Panc1 (cell line): ENCODE measurements around the gene PHTF2. TPM values are rescaled to one million over a fixed set of nuclear protein-coding genes. Genes with fewer than 3 reads are reported as not detected.
A peak's percentile ranks its signal among the peaks of the same experiment; 100 is the strongest.

Experiments
- ATAC-seq: fragments of 200-7000 bp; cut with Tn5 transposase; 2 replicates; pipeline ENCODE4 v1.9.1; 2020; ENCODE audit warnings: mild to moderate bottlenecking, moderate library complexity
- Bru-seq: library from RNA; stranded (reverse); fragments of 400-500 nt; gene quantifications from one replicate; lab custom pipeline; 2021; lab: Mats Ljungman, UMichigan
- BruChase-seq, 2 experiments: library from RNA; stranded (reverse); fragments of 400-500 nt; gene quantifications; one replicate each; lab custom pipeline; 2021; lab: Mats Ljungman, UMichigan
- BruUV-seq: library from RNA; stranded (reverse); fragments of 400-500 nt; replicated peaks from 2 replicates; lab custom pipeline; 2021; lab: Mats Ljungman, UMichigan
- CTCF ChIA-PET: fragments of 300-600 bp; sonication (Branson Sonifier 250); formaldehyde crosslinking; loops from one replicate; lab custom pipeline; 2022; ENCODE audit warnings: antibody characterized with exemption; lab: Charles Lee
- POLR2A ChIA-PET: fragments of 300-600 bp; sonication (Branson Sonifier 250); formaldehyde crosslinking; loops from one replicate; lab custom pipeline; 2022; ENCODE audit warnings: antibody characterized with exemption; lab: Charles Lee
- DNase-seq: peaks from one replicate; pipeline ENCODE4 v3.0.0-alpha.2; 2010; ENCODE audit warnings: low read depth, low spot score
- H3K27ac ChIP-seq: 2 replicates; pipeline ENCODE4 v1.5.1; 2011; ENCODE audit warnings: mild to moderate bottlenecking, low read length, inconsistent platforms
- H3K27me3 ChIP-seq: fragments of 200-500 bp; sonication (Bioruptor generic); 2 replicates; pipeline ENCODE4 v1.6.0; 2014; ENCODE audit warnings: low read length, inconsistent platforms; ENCODE audit not compliant: control insufficient read depth, insufficient read depth
- H3K36me3 ChIP-seq: fragments of 200-500 bp; sonication (Bioruptor generic); 2 replicates; pipeline ENCODE4 v1.5.1; 2014; ENCODE audit warnings: inconsistent platforms, mild to moderate bottlenecking, low read length, moderate library complexity; ENCODE audit not compliant: control insufficient read depth, insufficient read depth
- H3K4me1 ChIP-seq: 2 replicates; pipeline ENCODE4 v1.5.1; 2011; ENCODE audit warnings: inconsistent platforms, mild to moderate bottlenecking, low read length, moderate library complexity; ENCODE audit not compliant: control insufficient read depth, insufficient read depth
- H3K4me3 ChIP-seq, 2 experiments: 2 replicates each; pipeline ENCODE4 v1.5.1; 2011 to 2012; ENCODE audit warnings: low read depth in 2 of 2, low read length in 2 of 2, mild to moderate bottlenecking in 2 of 2, inconsistent platforms in 1 of 2, moderate library complexity in 1 of 2
- H3K9me3 ChIP-seq: fragments of 200-500 bp; sonication (Bioruptor generic); 2 replicates; pipeline ENCODE4 v1.5.1; 2014; ENCODE audit warnings: low read depth, mild to moderate bottlenecking, inconsistent platforms, low read length, moderate library complexity; ENCODE audit not compliant: control insufficient read depth, insufficient read depth
- POLR2AphosphoS5 ChIP-seq: IDR thresholded peaks from 2 replicates; pipeline ENCODE4 v1.6.1; 2012; ENCODE audit warnings: mild to moderate bottlenecking, low read depth, low read length, moderate library complexity
- SIN3A ChIP-seq: IDR thresholded peaks from 2 replicates; pipeline ENCODE4 v1.6.1; 2012; ENCODE audit warnings: low read depth, mild to moderate bottlenecking, low read length, moderate library complexity, borderline replicate concordance; ENCODE audit not compliant: insufficient read depth
- TCF7L2 ChIP-seq: IDR thresholded peaks from 2 replicates; pipeline ENCODE4 v1.6.1; 2011; ENCODE audit warnings: mild to moderate bottlenecking, low read depth, low read length, inconsistent platforms
- in situ Hi-C: cut with HindIII; loops from 2 replicates; pipeline ENCODE4 v1.10.0; 2016; ENCODE audit warnings: low sequenced_read_pairs, low pct_unique_long_range_greater_than_20kb
- intact Hi-C: fragments of 100-400 bp; cut with micrococcal nuclease; formaldehyde crosslinking; loops from one replicate; pipeline ENCODE4 v1.10.0; 2022; ENCODE audit not compliant: unreplicated experiment
- long read RNA-seq: library from polyadenylated mRNA; unstranded; transcript quantifications from one replicate; pipeline ENCODE4 v2.0.0, GENCODE V29; 2021; ENCODE audit not compliant: unreplicated experiment
- polyA plus RNA-seq: library from polyadenylated mRNA; unstranded; fragments of >200 nt; gene quantifications from one replicate; pipeline ENCODE4 v1.2.1, GENCODE V29; 2012; ENCODE audit warnings: missing spikeins; ENCODE audit not compliant: insufficient read length
- total RNA-seq: library from RNA; stranded (reverse); gene quantifications from one replicate; pipeline ENCODE4 v1.2.1, GENCODE V29; 2021; ENCODE audit not compliant: unreplicated experiment
- TF ChIP-seq, protein P1 (sequence below): fragments of 450-650 bp; IDR thresholded peaks from 2 replicates; pipeline ENCODE4 v1.5.1; 2017; ENCODE audit warnings: mild to moderate bottlenecking
- TF ChIP-seq, protein P2 (sequence below), 2 experiments: IDR thresholded peaks; 2 replicates each; pipeline ENCODE4 v1.6.1; 2011 to 2012; ENCODE audit warnings: low read depth in 2 of 2, control low read depth in 1 of 2, low read length in 1 of 2, mild to moderate bottlenecking in 1 of 2, moderate library complexity in 1 of 2; ENCODE audit not compliant: insufficient read depth in 1 of 2

PHTF2 gene
- total RNA-seq (61.5 TPM), Bru-seq, nascent RNA (percentile 86 among the genes with signal in this experiment), BruChase-seq, experiment 1, labeled RNA remaining after a 2-hour chase (percentile 83 among the genes with signal in this experiment), BruChase-seq, experiment 2, labeled RNA remaining after a 6-hour chase (percentile 85 among the genes with signal in this experiment)
- polyA plus RNA-seq = 21.6 TPM
- long read RNA-seq, full-length matches to known transcripts = 58 of 101 reads
- long read RNA-seq, partial matches to known transcripts = 16 of 101 reads
- long read RNA-seq, other reads (novel, unspliced or antisense) = 27 of 101 reads

DNA sequence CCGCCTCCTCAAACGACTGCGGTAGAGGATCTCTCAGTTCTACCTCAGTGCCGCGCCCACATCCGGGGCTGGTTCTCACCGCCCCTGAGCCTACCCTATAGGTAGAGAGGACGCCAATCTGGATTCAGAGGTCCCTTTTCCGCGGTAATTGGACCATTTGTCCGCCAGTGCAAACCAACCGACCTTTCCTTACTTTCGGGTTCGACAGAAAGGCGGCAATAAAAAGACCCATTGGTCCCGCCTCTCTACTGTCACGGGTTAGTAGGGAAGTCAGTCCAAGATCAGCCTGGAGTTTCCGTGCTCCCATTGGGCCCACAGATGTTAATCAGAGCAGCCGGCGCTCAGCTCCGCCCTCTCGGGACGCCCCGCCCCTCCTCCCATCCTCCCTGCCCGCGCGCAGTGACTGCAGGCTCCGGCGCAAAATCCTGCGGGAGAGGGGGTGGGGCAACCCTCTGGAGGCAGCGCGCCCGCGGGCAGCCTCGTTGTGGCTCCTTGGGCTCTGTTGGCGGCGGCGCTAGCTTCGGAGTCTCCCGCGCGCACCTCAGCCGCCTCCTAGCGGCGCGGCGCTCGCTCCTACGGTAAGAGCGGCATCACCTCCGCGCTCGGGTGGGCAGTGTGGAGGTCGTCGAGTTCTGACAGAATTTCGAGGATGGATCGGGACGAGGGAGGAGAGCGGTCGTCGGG, at the start of gene PHTF2, which contains the start of gene TMEM60:
Gene PHTF2, plus strand, starts transcription at position 380 of the 684 bp plus-strand sequence.
Gene TMEM60, minus strand, starts transcription at position 41 of the 684 bp plus-strand sequence. CDS start 4,061 bp downstream, outside the sequence.
- H3K4me1 ChIP-seq = peaks cover 26% of the 10 kb centered on the region
- intact Hi-C loops (loop anchor here (10.0 kb wide), 1 partner anchor 136 kb away; no protein-coding TSS in a partner anchor), in situ Hi-C loops (no loop called here)
- no peaks in the 10 kb centered on the region for H3K27me3 ChIP-seq
- ChIA-PET POLR2A (no interaction called here), CTCF (interaction anchor here (0.5 kb wide), 1 partner anchor 93 kb away, joined by 13 read pairs; no protein-coding TSS in a partner anchor)
- peak within 1 kb of the TSS; percentile 98 for H3K27ac ChIP-seq
- no peaks in the 10 kb centered on the region for H3K9me3 ChIP-seq
- no TSS peak for BruUV-seq
- DNase-seq = peak; percentile 100
- TF ChIP-seq, protein P1, sequence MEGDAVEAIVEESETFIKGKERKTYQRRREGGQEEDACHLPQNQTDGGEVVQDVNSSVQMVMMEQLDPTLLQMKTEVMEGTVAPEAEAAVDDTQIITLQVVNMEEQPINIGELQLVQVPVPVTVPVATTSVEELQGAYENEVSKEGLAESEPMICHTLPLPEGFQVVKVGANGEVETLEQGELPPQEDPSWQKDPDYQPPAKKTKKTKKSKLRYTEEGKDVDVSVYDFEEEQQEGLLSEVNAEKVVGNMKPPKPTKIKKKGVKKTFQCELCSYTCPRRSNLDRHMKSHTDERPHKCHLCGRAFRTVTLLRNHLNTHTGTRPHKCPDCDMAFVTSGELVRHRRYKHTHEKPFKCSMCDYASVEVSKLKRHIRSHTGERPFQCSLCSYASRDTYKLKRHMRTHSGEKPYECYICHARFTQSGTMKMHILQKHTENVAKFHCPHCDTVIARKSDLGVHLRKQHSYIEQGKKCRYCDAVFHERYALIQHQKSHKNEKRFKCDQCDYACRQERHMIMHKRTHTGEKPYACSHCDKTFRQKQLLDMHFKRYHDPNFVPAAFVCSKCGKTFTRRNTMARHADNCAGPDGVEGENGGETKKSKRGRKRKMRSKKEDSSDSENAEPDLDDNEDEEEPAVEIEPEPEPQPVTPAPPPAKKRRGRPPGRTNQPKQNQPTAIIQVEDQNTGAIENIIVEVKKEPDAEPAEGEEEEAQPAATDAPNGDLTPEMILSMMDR = no peak; the same call in 1 of the 2 replicates
- peak; percentile 98 for TF ChIP-seq TCF7L2
- TF ChIP-seq, protein P2, sequence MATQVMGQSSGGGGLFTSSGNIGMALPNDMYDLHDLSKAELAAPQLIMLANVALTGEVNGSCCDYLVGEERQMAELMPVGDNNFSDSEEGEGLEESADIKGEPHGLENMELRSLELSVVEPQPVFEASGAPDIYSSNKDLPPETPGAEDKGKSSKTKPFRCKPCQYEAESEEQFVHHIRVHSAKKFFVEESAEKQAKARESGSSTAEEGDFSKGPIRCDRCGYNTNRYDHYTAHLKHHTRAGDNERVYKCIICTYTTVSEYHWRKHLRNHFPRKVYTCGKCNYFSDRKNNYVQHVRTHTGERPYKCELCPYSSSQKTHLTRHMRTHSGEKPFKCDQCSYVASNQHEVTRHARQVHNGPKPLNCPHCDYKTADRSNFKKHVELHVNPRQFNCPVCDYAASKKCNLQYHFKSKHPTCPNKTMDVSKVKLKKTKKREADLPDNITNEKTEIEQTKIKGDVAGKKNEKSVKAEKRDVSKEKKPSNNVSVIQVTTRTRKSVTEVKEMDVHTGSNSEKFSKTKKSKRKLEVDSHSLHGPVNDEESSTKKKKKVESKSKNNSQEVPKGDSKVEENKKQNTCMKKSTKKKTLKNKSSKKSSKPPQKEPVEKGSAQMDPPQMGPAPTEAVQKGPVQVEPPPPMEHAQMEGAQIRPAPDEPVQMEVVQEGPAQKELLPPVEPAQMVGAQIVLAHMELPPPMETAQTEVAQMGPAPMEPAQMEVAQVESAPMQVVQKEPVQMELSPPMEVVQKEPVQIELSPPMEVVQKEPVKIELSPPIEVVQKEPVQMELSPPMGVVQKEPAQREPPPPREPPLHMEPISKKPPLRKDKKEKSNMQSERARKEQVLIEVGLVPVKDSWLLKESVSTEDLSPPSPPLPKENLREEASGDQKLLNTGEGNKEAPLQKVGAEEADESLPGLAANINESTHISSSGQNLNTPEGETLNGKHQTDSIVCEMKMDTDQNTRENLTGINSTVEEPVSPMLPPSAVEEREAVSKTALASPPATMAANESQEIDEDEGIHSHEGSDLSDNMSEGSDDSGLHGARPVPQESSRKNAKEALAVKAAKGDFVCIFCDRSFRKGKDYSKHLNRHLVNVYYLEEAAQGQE (IDR thresholded peaks at IDR 0.05; ENCODE audit: insufficient read depth in 1 of 2, low read depth in 2 of 2, low read length in 1 of 2) = peak in 1 of 2 experiments; percentile 13; a peak in 1 of 4 replicates
- peak; percentile 54; the same call in 1 of the 2 replicates for TF ChIP-seq SIN3A
- peak; percentile 72 for TF ChIP-seq POLR2AphosphoS5
- peak; percentile 97 for ATAC-seq
- H3K36me3 ChIP-seq = no peaks in the 10 kb centered on the region; the same call in 1 of the 2 replicates
- peak within 1 kb of the TSS; percentile 80 to 99 for H3K4me3 ChIP-seq

GRCh38 chr7:77752016-77752415, 46.6 kb upstream of the PHTF2 start:
- ChIA-PET CTCF (no interaction called here), POLR2A (no interaction called here)
- no peaks in the 10 kb centered on the region for H3K4me1 ChIP-seq
- in situ Hi-C loops = no loop called here
- H3K27me3 ChIP-seq = no peaks in the 10 kb centered on the region
- ATAC-seq (no peak), DNase-seq (no peak)
- H3K4me3 ChIP-seq = no peak overlapping the region
- BruUV-seq = no TSS peak
- TF ChIP-seq, protein P1 = no peak
- no peaks in the 10 kb centered on the region for H3K9me3 ChIP-seq
- intact Hi-C loops = no loop called here
- H3K27ac ChIP-seq = no peak overlapping the region
- H3K36me3 ChIP-seq = no peaks in the 10 kb centered on the region
